ENCODE data around the gene ABITRAM.

DNA sequence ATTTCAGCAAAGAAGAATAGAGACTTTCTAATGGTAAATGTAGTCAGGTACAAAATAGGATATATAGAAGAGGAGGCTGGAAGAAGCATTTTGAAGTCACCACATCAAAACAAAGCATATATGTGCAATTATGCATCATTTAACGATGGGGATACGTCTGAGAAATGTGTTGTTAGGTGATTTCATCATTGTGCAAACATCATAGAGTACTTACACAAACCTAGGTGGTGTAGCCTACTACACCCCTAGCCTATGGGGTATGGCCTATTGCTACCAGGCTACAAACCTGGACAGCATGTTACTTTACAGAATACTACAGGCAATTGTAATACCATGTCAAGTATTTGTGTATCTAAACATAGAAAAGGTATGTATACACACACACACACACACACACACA is 28.7 kb upstream of the ABITRAM start:
- TF ChIP-seq, protein P1, sequence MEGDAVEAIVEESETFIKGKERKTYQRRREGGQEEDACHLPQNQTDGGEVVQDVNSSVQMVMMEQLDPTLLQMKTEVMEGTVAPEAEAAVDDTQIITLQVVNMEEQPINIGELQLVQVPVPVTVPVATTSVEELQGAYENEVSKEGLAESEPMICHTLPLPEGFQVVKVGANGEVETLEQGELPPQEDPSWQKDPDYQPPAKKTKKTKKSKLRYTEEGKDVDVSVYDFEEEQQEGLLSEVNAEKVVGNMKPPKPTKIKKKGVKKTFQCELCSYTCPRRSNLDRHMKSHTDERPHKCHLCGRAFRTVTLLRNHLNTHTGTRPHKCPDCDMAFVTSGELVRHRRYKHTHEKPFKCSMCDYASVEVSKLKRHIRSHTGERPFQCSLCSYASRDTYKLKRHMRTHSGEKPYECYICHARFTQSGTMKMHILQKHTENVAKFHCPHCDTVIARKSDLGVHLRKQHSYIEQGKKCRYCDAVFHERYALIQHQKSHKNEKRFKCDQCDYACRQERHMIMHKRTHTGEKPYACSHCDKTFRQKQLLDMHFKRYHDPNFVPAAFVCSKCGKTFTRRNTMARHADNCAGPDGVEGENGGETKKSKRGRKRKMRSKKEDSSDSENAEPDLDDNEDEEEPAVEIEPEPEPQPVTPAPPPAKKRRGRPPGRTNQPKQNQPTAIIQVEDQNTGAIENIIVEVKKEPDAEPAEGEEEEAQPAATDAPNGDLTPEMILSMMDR (IDR thresholded peaks at IDR 0.05 in 8 of 11, conservative IDR thresholded peaks at IDR 0.05 in 3 of 11): no peak
- TF ChIP-seq POLR2AphosphoS5 (IDR thresholded peaks at IDR 0.05): no peak
- TF ChIP-seq POLR2A (IDR thresholded peaks at IDR 0.05): no peak

Measured in spleen (tissue), 7 donors.